A204.1 (cell line): ENCODE data around the gene RNASE7.

Source experiments
- FAIRE-seq: peaks from 2 replicates; lab custom pipeline; 2012; peaks lifted over from hg19 to GRCh38; lab: Jason Lieb, UNC

RNASE7 gene

GRCh38 chr14:21043974-21044618 lies 1.9 kb downstream of the RNASE7 start:
- no peak for FAIRE-seq

- FAIRE-seq, result no peak
These were observed 5.2 kb downstream of the RNASE7 start for GRCh38 chr14:21047378-21047781.

DNA sequence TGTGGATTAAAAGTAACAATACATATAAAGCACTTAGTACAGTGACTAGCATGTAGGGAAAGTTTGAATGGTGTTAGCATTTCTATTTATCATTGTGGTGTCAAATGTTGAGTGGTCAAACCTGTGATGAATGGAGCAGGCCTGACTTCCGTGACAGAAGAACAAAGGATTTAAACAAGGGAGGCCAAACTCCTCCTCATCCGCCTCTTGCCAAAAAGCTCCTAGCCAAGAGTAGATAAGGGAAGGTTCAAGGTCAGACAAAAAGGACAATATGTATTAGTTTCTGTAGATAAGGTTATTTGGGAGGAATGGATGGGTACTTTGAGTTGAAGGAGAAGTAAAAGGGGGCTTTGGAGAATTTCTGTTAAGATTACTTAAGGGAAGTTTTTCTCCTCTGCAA lies 6.5 kb downstream of the RNASE7 start:
- FAIRE-seq, result no peak

DNA sequence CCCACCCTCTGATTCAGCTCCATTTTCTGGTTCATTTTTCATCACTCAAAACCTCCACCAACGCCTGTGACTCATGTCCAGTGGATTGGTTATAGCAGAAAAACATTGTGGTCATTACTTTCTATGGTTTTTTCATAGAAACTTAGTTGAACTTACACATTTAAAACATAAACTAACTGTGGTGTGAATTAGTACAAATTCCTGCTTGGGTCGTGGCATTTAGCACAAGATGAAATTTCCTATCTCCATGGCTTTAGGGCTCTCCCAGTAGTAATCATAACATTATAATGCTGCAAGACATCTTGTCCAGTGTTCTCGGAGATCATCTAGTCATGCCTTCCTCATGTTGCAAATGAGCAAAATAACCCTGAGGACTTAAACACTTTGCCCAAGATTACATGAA lies 7.1 kb downstream of the RNASE7 start:
- FAIRE-seq, result no peak

DNA sequence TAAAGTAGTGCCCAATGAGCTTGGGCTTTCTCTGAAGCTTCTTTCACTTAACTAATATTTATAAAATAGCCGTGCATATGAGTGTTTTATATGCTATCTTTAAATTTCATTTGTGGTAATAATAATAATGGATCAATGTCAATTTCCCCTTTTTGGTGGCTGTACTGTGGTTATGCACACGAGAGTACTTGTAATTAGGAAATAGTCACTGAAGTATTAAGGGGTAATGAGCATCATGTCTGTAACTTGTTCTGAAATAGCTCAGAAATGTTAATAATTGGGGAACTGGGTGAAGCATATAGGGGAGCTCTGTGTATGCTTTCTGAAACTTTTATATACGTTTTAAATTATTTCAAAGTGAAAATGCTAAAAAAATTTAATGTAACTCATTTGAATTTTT lies 8.4 kb downstream of the RNASE7 start:
- FAIRE-seq, result no peak

DNA sequence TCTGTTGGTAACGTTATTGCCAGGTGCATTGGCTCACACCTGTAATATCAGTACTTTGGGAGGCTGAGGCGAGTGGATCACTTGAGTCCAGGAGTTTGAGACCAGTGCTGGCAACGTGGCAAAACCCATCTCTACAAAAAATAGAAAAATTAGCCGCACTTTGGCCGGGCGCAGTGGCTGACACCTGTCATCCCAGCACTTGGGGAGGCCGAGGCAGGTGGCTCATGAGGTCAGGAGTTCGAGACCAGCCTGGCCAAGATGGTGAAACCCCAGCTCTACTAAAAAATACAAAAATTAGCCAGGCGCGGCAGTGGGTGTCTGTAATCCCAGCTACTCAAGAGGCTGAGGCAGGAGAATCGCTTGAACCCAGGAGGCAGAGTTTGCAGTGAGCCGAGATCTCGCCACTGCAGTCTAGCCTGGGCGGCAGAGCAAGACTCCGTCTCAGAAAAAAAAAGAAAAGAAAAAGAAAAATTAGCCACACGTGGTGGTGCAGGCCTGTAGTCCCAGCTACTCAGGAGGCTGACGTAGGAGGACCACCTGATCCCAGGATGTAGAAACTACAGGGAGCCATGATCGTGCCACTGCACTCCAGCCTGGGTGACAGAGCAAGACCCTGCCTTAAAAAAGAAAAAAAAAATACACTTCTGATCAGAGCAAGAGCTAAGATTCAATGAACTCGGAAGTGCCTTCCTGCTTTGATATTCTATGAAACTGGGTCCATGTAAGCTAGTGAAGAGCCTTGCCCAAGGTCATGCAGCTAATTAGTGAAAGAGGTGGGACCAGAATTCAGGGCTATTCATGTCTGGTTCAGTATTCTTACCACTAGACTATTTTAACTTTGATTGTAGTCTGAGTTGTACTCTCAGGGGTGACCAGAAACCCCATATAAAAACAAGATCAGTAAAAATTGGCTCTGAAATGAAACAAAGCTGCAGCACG lies 11.3 kb downstream of the RNASE7 start:
- no peak for FAIRE-seq

- no peak for FAIRE-seq
These were observed 12.1 kb downstream of the RNASE7 start for GRCh38 chr14:21054123-21054767.

- no peak for FAIRE-seq
These were observed 12.6 kb downstream of the RNASE7 start for GRCh38 chr14:21054768-21055145.

DNA sequence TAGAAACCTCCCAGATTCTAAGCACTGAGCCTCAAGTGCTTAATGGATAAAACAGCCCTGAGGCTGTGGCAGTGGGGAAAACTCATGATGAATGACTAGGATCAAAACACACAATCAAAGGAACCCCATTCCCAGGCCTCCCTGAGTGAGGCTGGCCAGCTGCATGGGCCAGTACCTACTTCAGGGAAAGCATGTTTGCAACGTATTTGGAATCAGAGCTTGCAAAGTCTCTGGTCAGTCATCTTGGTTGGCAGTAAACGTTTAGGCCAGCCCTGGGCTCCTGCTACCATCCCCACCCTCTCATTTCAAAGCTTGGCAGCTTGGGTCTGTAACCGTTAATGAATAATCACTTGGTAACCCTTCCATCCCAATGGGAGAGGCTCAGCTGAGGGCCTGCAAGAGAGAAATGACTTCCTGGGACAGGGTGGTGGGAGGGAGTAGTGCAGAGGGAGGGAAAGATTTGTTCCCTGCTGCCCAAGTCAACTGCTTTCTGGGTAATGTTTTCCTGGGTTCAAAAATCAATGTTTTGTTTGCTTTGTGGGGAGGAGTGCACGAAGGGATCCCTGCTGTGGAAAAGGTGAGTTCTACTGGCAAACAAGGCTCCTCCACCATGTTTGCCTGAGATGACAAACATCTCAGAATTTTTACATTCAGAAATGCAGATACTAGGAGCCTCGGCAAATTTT lies 13.4 kb downstream of the RNASE7 start:
- FAIRE-seq, result no peak

GRCh38 chr14:21056520-21057163 lies 14.5 kb downstream of the RNASE7 start:
- no peak for FAIRE-seq

DNA sequence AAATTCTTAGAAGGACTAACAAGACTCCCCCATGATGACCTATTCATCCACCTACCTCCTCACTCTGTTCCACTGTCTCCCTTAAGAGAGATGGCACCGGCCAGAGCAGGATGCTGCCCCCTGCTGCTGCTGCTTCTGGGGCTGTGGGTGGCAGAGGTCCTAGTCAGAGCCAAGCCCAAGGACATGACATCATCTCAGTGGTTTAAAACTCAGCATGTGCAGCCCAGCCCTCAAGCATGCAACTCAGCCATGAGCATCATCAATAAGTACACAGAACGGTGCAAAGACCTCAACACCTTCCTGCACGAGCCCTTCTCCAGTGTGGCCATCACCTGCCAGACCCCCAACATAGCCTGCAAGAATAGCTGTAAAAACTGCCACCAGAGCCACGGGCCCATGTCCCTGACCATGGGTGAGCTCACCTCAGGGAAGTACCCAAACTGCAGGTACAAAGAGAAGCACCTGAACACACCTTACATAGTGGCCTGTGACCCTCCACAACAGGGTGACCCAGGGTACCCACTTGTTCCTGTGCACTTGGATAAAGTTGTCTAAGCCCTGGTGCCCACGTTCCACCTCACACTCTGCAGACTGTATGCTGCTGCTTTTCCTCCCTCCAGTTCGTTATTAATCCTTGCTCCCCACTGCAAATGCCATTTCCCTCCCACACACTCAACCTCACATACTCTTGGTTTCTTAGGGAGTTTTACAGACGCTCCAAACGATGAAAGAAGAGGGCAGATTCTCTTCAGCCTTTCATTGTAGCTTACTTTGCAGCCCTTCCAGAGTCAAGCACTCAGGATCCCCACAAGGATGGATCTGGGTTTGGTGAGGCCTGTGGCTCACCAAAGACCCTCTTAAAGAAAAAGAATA lies 15.9 kb downstream of the RNASE7 start, which contains the start of gene RNASE8:
TSS of gene RNASE8 (plus strand) at position 20 of the 873 bp plus-strand sequence. CDS start at position 91, 71 bp downstream.
- no peak for FAIRE-seq

DNA sequence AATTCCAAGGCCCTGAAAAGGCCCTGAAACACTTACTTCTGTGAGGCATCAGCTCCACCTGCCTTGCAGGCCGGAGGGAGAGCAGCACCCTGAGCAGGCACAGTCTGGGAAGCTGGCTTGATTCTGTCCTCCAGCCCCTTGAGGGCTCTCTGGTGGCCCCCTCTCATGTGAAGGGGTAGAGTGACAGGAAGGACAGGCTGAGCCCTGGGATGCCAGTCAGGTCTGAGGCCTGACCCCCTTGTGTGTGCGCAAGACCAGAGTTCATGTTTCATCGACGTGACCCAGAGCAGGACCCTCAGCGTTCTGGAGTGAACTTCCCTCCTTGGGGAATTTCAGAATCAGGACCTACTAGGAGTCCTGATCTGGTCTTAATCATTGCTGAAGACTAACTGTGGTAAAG lies 16.7 kb downstream of the RNASE7 start:
- FAIRE-seq, result no peak

DNA sequence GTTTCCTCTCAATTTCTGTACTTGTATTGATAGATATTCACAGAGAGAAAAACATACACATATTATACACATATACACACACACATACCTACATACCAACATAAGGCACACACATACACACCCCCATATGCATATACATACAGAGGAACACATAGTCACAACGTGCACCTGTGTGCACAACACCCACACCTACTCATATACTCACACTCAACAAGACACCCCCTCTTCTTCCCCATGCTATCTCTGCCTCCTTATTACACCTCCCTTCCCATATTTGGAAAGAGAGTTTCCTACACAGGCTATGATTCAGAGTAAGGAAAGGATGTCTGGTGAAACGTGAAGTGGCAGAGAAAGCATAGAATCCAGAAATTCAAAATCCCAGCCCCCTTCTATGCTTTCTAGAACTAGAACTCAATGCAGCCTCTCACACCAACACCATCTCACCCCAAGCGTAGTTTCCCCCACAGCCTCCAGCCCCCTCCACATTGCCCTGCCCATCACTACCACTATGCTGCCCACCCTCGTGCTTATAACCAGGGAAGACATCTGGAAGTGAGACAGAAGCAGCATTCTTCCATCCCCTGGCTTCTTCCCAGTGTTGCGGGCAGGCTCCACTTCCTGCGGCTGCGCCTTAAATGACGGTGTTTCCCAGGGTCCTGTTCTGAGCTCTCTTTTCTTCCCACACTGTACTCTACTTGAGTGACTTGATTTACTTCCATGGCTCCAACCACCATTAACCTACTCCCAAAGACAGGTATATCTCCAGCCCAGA lies 17.9 kb downstream of the RNASE7 start:
- FAIRE-seq, result no peak

GRCh38 chr14:21060614-21061346 lies 18.6 kb downstream of the RNASE7 start:
- FAIRE-seq, result no peak

GRCh38 chr14:21061347-21061668 lies 19.1 kb downstream of the RNASE7 start:
- no peak for FAIRE-seq

- no peak for FAIRE-seq
These were observed 21.3 kb downstream of the RNASE7 start for GRCh38 chr14:21063479-21063878.

DNA sequence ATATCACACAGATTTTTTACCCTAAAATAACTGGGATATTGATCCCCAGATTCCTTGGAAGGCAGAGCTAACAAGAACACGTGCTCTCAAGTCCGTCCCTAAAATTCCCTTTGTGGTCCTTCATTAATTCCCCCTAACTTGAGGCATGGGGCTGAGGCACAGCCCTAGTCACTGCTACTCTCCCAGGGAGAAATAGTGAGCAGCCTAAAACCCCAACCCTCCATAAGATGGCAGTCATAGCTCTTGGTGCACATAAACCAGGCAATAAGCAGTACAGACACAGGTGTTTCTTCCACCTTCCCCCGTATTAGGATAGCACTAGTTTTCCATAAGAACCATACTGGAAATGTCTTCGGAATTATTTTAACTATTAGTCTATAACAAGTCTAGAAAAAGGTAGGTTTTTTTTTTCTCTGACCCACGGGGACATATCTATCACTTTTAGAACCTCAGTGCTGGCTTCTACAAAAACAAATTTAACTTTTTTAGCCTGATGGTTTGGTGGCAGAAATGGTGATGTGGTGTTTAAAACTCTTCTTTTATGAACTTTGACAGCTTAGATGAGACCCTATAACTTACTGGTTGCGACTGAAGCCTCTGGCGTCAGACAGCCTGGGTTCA lies 24.8 kb downstream of the RNASE7 start:
- no peak for FAIRE-seq

GRCh38 chr14:21068521-21069387 lies 26.6 kb downstream of the RNASE7 start:
- FAIRE-seq, result no peak
